Pancreas (tissue), 10 donors: Measurements from ENCODE around the gene ABCA3. TPM values are rescaled to one million over a fixed set of nuclear protein-coding genes. Genes with fewer than 3 reads are reported as not detected.

Source experiments
- ATAC-seq, 4 donors: fragments of 200-7000 bp; cut with Tn5 transposase; one replicate each; pipeline versions ENCODE4 v1.8.0 to v1.9.1; 2020; ENCODE audit warnings: mild to moderate bottlenecking in 4 of 4, moderate library complexity in 4 of 4
- DNase-seq, 6 donors: peaks; one replicate each; pipeline ENCODE4 v3.0.0-alpha.2; 2020
- FAIRE-seq: peaks from 2 replicates; lab custom pipeline; 2012; peaks lifted over from hg19 to GRCh38; lab: Jason Lieb, UNC
- H3K27ac ChIP-seq, 4 donors: fragments of 200-600 bp; sonication (generic); 1 replicate in 3 of 4; 2 replicates in 1 of 4; pipeline versions ENCODE4 v1.5.0 to v1.8.0; 2020
- H3K27me3 ChIP-seq, 4 donors: fragments of 200-600 bp; one replicate each; pipeline ENCODE4 v1.8.0; 2021
- H3K36me3 ChIP-seq, 3 donors: fragments of 200-600 bp; sonication (generic) in 1 of 3; one replicate each; pipeline versions ENCODE4 v1.5.0 to v1.8.0; 2020 to 2021
- H3K4me1 ChIP-seq, 3 donors: fragments of 200-600 bp; one replicate each; pipeline ENCODE4 v1.8.0; 2021
- H3K4me3 ChIP-seq, 4 donors: fragments of 200-600 bp; sonication (generic) in 2 of 4; one replicate each; pipeline versions ENCODE4 v1.5.0 to v1.8.0; 2020 to 2021
- H3K9me3 ChIP-seq, 4 donors: fragments of 200-600 bp; one replicate each; pipeline ENCODE4 v1.8.0; 2021
- WGBS, 2 donors: extraction: QIAGEN DNeasy Blood & Tissue Kit; methylation state at CpG; one replicate each; pipeline ENCODE4 v1.1.7; 2013; 5-methylcytosine and 5-hydroxymethylcytosine counted together
- intact Hi-C, 3 donors: fragments of 100-400 bp; cut with DNase I; formaldehyde crosslinking; loops; one replicate each; pipeline versions ENCODE4 v1.11.1 to v1.14.2; 2022
- polyA plus RNA-seq, 2 donors: library from polyadenylated mRNA; stranded (reverse); fragments of 200-250 nt; gene quantifications; one replicate each; pipeline ENCODE4 v1.2.3, GENCODE V29; 2013
- total RNA-seq, 6 donors: library from RNA; stranded (reverse); fragmentation: NEBNext Ultra II Directional in 4 of 6; extraction: Animal tissue kit (Norgen Biotek cat#: 25700) in 4 of 6; gene quantifications; one replicate each; pipeline versions ENCODE4 v1.2.1 to v1.2.4, GENCODE V29; 2021 to 2023
- TF ChIP-seq, protein P1 (sequence below), 4 donors: fragments of 200-600 bp; sonication (generic) in 3 of 4; IDR thresholded peaks; one replicate each; pipeline versions ENCODE4 v1.5.0 to v1.8.0; 2021; ENCODE audit warnings: antibody characterized with exemption in 4 of 4
- donor health status: healthy with polysubstance abuse.
- donor health status: DM: no; HTN: no; CAD: no; lungs with moderate emphysema.
- donor health status: DM: no; HTN: no; CAD: no.
- donor health status: control.
- donor health status: control.
- donor health status: Bipolar disorder and iron deficiency.
- donor health status: DM: yes; HTN: yes; CAD: no.
- donor health status: DM: no; HTN: no; CAD: no.
- donor health status: DM: no; HTN: no; CAD: no.
- donor health status: DM: yes; HTN: yes; CAD: no.

The ABCA3 gene
- total and polyA plus RNA-seq, 8 donors, result 12.7 to 26.5 (median 18.0) TPM

DNA sequence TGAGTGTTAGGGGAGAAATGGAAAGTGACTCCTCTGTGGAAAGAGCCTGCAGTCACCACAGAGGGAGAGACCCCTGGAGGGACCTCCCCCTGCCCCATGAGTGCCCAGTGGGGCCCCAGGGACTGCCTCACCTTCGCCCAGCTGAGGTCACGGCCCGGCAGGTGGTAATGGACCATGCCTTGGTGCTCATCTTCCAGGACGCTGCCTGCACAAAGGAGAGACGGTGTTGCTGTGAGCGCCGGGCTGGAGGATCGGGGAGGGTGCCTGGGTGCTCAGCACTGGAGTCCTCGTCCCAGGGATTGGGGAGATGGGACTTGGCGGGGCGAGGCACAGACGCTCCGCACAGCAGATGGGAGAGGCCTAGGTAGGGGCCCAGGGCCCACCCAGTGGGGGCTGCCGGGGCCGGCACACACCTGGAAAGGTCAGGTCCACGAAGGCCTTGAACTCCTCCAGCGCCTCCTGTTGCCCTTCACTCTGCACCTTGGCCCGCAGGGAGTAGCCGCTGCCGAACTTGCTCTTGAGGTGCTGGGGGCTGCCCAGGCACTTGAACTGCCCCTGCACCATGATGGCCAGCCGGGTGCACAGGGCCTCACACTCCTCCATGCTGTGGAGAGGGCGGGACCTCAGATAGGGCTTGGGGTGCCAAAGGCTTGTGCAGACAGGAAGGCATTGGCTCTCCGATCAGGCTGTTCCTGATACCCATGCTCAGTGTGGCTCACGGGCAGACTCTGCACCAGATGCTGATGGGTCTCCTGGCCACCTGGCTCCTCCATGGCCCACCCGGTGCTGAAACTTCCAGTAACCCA lies 62.9 kb downstream of the ABCA3 start:
- Histone ChIP-seq H3K4me1 (no peaks in the 10 kb centered on the region), H3K9me3 (no peaks in the 10 kb centered on the region), H3K4me3 (no peak overlapping the region), H3K27ac (no peak overlapping the region), H3K36me3 (no peaks in the 10 kb centered on the region), H3K27me3 (no peaks in the 10 kb centered on the region)
- DNase-seq, result peak in 1 of 6 donors; percentile 58
- TF ChIP-seq, protein P1, sequence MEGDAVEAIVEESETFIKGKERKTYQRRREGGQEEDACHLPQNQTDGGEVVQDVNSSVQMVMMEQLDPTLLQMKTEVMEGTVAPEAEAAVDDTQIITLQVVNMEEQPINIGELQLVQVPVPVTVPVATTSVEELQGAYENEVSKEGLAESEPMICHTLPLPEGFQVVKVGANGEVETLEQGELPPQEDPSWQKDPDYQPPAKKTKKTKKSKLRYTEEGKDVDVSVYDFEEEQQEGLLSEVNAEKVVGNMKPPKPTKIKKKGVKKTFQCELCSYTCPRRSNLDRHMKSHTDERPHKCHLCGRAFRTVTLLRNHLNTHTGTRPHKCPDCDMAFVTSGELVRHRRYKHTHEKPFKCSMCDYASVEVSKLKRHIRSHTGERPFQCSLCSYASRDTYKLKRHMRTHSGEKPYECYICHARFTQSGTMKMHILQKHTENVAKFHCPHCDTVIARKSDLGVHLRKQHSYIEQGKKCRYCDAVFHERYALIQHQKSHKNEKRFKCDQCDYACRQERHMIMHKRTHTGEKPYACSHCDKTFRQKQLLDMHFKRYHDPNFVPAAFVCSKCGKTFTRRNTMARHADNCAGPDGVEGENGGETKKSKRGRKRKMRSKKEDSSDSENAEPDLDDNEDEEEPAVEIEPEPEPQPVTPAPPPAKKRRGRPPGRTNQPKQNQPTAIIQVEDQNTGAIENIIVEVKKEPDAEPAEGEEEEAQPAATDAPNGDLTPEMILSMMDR (IDR thresholded peaks at IDR 0.05), result no peak
- intact Hi-C loops, result no loop called here
- ATAC-seq, result no peak
- 92 to 97% methylated on average over 25 of the region's 25 CpGs for WGBS, 2 donors
- no peak for FAIRE-seq

DNA sequence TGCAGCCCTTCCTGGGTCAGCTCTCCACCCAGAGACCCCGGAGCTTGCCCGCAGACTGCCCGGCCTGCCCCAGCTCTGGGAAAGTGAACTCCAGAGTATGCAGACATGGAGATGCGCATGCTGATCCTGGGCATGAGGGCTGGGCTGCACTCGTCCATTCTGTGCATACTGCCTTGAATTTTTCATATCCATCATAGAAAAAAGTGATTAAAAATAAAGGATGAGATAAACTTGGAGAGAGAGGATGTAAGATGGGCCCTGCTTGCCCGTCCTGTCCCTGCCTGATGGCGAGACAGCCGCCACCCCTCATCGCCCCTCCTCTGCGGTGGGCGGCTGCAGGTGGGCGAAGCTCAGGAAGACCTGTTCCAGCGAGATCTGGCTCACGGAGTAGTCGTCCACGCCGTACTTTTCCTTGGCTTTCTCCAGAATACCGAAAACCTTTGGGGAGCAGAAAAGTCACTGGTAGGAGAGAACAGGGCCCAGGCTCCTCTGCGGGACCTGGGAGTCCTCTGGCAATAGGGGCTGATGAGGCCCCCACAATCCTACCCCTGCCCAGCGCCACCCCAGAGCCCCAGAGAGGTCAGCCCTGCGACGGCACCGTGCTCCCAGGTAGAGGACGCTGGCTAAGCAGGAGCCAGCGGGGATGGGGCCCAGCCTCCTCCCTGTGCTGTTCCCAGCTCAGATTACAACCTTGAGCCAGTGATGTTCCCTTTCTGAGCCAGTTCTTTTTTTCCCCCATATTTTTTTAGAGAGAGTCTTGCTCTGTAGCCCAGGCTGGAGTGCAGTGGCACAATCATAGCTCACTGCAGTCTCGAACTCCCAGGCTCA lies 63.9 kb downstream of the ABCA3 start:
- no peak for FAIRE-seq
- no peak for ATAC-seq
- Histone ChIP-seq H3K4me3 (no peak overlapping the region), H3K27me3 (no peaks in the 10 kb centered on the region), H3K4me1 (no peaks in the 10 kb centered on the region), H3K27ac (no peak overlapping the region), H3K9me3 (no peaks in the 10 kb centered on the region), H3K36me3 (no peaks in the 10 kb centered on the region)
- intact Hi-C loops, result no loop called here
- TF ChIP-seq, protein P1 (IDR thresholded peaks at IDR 0.05), result no peak
- WGBS, 2 donors, result 81 to 91% methylated on average over 25 to 26 of the region's 26 CpGs
- DNase-seq, result peak in 1 of 6 donors; percentile 49

DNA sequence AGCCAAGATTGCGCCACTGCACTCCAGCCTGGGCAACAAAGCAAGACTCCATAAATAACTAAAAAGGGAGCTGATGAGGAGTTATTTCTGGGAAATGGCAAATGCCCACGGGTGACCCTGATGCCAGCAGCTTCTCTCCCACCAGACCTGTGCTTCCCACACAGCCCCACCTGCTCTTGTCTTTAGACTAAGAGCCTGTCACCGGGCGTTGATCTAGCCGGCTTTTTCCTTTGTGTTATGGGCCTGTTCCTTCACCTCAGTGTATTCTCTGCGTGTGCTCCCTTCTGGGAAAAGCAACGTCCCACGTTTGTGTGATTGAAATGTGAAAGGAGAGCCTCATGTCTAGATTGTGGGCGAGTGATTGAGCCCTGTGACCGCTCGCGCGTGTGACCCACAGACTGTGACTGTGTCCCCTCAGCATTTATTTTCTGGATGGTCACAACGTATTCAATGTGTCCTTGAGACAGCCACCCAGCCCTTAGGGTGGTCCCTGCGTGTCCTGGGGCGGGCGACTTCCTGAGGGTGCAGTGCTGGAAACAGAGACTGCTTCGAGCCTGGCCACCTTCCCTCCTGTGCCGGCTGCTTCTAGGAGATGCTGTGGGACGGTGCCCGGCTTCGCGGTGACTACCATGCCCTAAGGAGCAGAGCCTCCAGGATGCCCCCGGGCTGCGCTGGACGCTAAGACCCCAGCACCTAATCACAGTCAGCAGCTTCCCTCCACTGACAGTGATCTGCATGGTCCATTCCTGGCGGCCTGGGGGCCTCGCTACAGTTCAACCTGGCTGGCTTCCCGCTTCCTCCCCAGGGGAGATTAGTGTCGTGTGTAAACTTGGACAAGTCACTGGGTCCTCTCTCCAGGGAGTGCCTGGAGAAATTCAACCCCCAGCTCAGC lies 64.8 kb downstream of the ABCA3 start:
- no peak overlapping the region for H3K27ac ChIP-seq

DNA sequence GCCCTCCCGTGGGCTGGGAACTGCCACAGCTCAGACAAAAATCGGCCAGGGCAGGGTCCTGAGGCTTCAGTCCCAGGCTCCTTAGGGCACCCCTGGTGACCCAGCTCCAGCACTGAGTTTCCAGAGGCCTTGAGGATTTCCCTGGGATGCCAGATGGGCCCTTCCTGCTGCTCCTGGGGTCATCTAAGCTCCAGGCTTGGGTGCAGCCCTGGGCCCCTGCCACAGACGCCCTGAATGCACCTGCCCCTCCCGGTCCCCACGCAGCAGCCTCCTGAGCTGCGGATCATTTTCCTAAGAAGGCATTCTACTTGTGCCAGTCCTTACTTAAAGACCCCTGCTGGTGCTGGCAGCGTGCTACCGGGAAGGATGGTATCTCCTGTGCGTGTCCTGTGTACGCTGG lies 66.6 kb downstream of the ABCA3 start:
- Histone ChIP-seq H3K27ac (no peak overlapping the region), H3K36me3 (no peaks in the 10 kb centered on the region), H3K4me1 (peaks cover 0 to 7% (median 4%) of the 10 kb centered on the region in 3 donors), H3K9me3 (no peaks in the 10 kb centered on the region), H3K27me3 (no peaks in the 10 kb centered on the region), H3K4me3 (no peak overlapping the region)
- TF ChIP-seq, protein P1 (IDR thresholded peaks at IDR 0.05), result no peak
- intact Hi-C loops, result no loop called here
- DNase-seq, result no peak
- ATAC-seq, result no peak
- FAIRE-seq, result no peak
- WGBS, 2 donors, result 67 to 79% methylated on average over 10 of the region's 10 CpGs

More for the DNA sequence above, 64.8 kb downstream of the ABCA3 start:
- no peaks in the 10 kb centered on the region for H3K36me3 ChIP-seq
- H3K4me3 ChIP-seq, result no peak overlapping the region
- DNase-seq, result peak in 1 of 6 donors; percentile 51
- no peak for FAIRE-seq
- no peak for ATAC-seq
- H3K27me3 ChIP-seq, result no peaks in the 10 kb centered on the region
- H3K4me1 ChIP-seq, result no peaks in the 10 kb centered on the region
- intact Hi-C loops, result no loop called here
- no peaks in the 10 kb centered on the region for H3K9me3 ChIP-seq
- WGBS, 2 donors, result 81 to 84% methylated on average over 30 of the region's 30 CpGs
- TF ChIP-seq, protein P1 (IDR thresholded peaks at IDR 0.05), result no peak
